ENCODE results near the gene MLIP. TPM values are rescaled to one million over a fixed set of nuclear protein-coding genes. Genes with fewer than 3 reads are reported as not detected.

The MLIP gene
- polyA plus RNA-seq, 1 experiment, result not detected

DNA sequence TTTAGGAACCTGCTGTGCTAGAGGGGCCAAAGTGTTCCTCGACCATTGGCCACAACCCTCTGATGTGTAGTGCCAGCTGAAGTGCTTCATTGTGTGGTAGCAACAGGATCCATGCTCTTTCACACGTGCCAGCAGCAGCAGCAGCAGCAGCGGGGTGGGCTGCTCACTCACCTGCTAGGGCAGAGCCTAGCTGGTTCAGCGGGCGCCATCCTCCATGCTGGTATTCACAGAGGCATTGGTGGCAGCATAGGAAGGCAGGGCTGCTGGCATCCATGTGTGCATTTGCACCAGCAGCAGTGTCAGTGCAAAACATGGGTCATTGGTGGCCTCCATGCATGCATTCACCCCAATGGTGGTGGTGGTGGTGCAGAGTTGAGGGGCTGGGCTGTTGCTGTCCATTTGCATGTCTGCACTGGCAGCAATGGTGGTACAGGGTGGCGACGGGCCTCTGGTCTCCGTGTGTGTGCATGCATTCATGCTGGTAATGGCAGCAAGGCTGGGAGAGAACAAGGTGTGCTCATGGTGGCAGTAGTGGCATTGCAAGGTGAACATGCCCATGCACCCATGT lies 183.8 kb downstream of the MLIP start:
- TF ChIP-seq, protein P1, sequence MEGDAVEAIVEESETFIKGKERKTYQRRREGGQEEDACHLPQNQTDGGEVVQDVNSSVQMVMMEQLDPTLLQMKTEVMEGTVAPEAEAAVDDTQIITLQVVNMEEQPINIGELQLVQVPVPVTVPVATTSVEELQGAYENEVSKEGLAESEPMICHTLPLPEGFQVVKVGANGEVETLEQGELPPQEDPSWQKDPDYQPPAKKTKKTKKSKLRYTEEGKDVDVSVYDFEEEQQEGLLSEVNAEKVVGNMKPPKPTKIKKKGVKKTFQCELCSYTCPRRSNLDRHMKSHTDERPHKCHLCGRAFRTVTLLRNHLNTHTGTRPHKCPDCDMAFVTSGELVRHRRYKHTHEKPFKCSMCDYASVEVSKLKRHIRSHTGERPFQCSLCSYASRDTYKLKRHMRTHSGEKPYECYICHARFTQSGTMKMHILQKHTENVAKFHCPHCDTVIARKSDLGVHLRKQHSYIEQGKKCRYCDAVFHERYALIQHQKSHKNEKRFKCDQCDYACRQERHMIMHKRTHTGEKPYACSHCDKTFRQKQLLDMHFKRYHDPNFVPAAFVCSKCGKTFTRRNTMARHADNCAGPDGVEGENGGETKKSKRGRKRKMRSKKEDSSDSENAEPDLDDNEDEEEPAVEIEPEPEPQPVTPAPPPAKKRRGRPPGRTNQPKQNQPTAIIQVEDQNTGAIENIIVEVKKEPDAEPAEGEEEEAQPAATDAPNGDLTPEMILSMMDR (IDR thresholded peaks at IDR 0.05; ENCODE audit: insufficient read depth, low read depth, low read length), result no peak
- H3K4me3 ChIP-seq (ENCODE audit: low read depth, low read length), result no peak overlapping the region
- ChIA-PET POLR2A (no interaction called here), CTCF (interaction anchor here (0.6 kb wide), 1 partner anchor 312 kb away, joined by 3 read pairs; no protein-coding TSS in a partner anchor)
- DNase-seq (ENCODE audit: low read depth), result no peak
- no peaks in the 10 kb centered on the region for H3K27me3 ChIP-seq (ENCODE audit: control insufficient read depth, insufficient read depth, low read length)
- no peaks in the 10 kb centered on the region for H3K36me3 ChIP-seq (ENCODE audit: control insufficient read depth, insufficient read depth, low read length)

DNA sequence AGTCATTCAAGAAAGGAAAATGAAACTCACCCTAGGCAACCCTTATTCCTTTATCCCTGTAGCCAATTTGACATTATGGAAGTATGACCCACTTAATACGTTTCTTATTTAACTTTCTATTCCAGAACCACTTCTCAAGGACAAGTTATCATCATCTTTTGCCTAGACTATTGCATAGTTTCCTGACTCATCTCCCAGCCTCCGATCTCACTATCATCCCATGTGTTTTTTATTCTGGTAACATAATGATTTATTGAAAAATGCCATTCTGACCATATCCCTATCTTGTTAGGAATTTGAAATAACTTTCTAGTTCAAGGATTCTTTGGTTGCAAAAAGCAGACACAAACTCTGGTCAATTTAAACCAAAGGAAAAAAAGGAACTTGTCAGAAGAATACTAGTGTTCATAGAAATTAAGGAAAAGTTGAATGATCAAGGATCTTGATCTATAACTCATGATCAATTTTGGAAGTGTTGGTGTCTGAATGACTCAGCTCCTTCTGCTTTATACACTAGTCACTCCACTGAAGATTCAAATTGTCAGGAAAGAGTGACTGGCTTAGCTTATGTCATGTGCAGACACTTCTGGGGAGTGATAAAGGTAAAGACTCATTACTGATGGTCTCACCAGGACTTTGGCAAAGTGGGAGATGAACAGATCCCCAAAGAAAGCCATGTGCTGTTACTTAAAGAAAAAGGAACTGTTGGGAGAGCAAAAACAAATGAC lies 188.5 kb downstream of the MLIP start:
- H3K27me3 ChIP-seq (ENCODE audit: control insufficient read depth, insufficient read depth, low read length), result no peaks in the 10 kb centered on the region
- TF ChIP-seq, protein P1 (IDR thresholded peaks at IDR 0.05; ENCODE audit: insufficient read depth, low read depth, low read length), result no peak
- ChIA-PET POLR2A (no interaction called here), CTCF (no interaction called here)
- H3K4me3 ChIP-seq (ENCODE audit: low read depth, low read length), result no peak overlapping the region
- no peaks in the 10 kb centered on the region for H3K36me3 ChIP-seq (ENCODE audit: control insufficient read depth, insufficient read depth, low read length)
- DNase-seq (ENCODE audit: low read depth), result peak; percentile 64

DNA sequence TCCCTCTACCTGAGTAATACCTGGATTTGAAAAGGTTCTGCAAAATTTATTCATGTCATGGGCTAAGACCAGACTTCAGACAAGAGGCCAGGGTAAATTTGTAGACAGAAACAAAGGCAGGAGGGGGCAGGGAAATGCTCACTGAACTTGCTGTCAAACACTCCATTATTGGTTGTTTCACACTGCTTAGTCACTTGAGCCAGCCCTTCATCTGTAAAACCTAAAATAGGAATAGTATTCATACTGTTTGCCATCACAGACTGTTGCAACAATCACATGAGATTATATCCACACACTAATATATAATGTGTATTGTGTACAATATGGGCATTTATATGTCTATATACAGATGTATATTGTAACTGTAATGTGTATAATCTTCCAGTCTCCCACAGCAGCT lies 190.5 kb downstream of the MLIP start:
- DNase-seq (ENCODE audit: low read depth), result no peak
- TF ChIP-seq, protein P1 (IDR thresholded peaks at IDR 0.05; ENCODE audit: insufficient read depth, low read depth, low read length), result no peak

DNA sequence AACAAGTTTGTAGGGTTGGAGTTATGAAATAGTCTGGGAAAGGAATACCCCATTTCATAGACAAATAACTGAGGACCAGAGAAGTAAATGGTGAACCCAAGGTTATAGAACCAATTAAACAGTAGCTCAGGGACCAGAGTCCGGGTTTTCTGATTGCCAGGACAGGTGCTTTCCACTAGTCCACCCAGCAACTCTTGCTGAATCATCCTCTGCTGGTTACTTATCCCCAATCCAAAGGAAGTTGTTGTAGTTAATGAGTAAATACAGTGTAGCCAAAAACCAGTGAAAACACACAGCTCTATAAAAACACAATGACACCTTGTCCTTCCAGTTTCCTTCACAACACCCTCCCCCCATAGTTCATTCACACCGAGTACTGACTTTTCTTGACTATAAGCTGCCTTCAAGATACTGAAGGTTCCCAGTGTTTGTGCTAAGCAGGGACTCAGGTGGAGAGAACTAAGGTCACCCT lies 196.2 kb downstream of the MLIP start:
- POLR2A ChIA-PET, result no interaction called here
- TF ChIP-seq, protein P1 (IDR thresholded peaks at IDR 0.05; ENCODE audit: insufficient read depth, low read depth, low read length), result no peak
- CTCF ChIA-PET, result no interaction called here

More for the DNA sequence above, 190.5 kb downstream of the MLIP start:
- no peaks in the 10 kb centered on the region for H3K27me3 ChIP-seq (ENCODE audit: control insufficient read depth, insufficient read depth, low read length)
- CTCF ChIA-PET, result no interaction called here
- no peaks in the 10 kb centered on the region for H3K36me3 ChIP-seq (ENCODE audit: control insufficient read depth, insufficient read depth, low read length)
- H3K4me3 ChIP-seq (ENCODE audit: low read depth, low read length), result no peak overlapping the region
- POLR2A ChIA-PET, result no interaction called here

DNA sequence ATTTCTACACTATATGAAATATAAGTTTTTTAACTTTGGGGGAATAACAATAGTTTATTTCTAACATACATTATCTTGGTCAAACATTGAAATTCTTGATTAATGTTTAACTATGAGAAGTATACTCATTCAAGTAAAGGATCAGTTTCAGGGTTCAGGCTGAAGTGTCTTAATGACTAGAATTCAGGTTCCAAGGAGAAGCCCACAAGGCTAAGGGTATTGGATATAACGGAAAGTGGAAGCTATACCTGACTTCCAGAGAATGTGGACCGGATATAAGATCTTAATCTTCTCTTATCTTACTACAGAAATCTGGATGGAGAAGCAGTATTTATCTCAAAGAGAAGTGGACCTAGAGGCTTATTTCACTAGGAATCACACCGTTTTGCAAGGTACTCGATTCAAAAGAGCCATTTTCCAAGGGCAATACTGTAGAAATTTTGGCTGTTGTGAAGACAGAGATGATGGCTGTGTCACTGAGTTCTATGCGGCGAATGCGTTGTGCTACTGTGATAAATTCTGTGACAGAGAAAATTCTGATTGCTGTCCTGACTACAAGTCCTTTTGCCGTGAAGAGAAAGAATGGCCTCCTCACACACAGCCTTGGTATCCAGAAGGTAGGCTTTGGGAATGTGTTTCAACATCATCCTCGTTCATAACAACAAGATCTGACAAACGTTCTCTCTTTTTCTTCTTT lies 197.2 kb downstream of the MLIP start, which contains the start of gene TINAG:
Gene TINAG, plus strand, starts transcription at position 153 of the 697 bp plus-strand sequence. Its CDS starts 110 bp downstream, at position 263.
- TF ChIP-seq, protein P1 (IDR thresholded peaks at IDR 0.05; ENCODE audit: insufficient read depth, low read depth, low read length), result no peak
- no peak within 1 kb of the TSS for H3K4me3 ChIP-seq (ENCODE audit: low read depth, low read length)
- DNase-seq (ENCODE audit: low read depth), result no peak
- POLR2A ChIA-PET, result no interaction called here
- CTCF ChIA-PET, result no interaction called here
- no peaks in the 10 kb centered on the region for H3K36me3 ChIP-seq (ENCODE audit: control insufficient read depth, insufficient read depth, low read length)
- H3K27me3 ChIP-seq (ENCODE audit: control insufficient read depth, insufficient read depth, low read length), result no peaks in the 10 kb centered on the region

More for the DNA sequence above, 196.2 kb downstream of the MLIP start:
- no peaks in the 10 kb centered on the region for H3K36me3 ChIP-seq (ENCODE audit: control insufficient read depth, insufficient read depth, low read length)
- no peak for DNase-seq (ENCODE audit: low read depth)
- H3K4me3 ChIP-seq (ENCODE audit: low read depth, low read length), result no peak overlapping the region
- no peaks in the 10 kb centered on the region for H3K27me3 ChIP-seq (ENCODE audit: control insufficient read depth, insufficient read depth, low read length)

Measured in BJ (cell line).